ENCODE results near the gene SLC38A8.

SLC38A8 gene

DNA sequence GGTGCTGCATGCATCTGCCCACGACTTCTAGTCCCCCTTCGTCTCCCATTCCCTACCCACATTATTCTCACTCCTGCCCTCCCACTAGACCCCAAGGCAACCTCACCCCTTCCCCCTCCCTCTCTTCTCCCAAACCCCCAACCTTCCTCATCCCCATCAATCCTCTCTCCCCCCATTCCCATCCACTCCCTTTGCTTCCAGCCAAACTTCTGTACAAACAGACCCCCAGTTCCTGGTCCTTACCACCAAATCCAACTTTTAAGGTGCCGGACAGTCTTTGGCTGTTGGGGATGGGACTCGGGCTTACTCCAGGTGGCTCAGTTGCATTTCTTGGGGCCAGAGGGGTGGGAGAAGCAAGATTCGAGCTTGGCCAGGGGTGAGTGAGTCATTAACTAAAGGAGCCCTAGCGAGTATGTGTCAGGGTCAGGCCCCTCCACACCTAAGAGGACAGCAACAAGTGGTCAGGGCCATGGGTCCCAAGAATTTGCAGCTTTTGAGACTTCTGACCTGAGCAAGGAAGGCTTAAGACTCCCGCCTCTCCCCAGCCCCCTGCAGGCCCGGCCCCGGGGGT lies at the start of gene SLC38A8:
Gene SLC38A8 (minus strand): TSS at position 488 of the 571 bp plus-strand sequence. CDS start 638 bp downstream, outside the sequence.
- DNase-seq = no peak

DNA sequence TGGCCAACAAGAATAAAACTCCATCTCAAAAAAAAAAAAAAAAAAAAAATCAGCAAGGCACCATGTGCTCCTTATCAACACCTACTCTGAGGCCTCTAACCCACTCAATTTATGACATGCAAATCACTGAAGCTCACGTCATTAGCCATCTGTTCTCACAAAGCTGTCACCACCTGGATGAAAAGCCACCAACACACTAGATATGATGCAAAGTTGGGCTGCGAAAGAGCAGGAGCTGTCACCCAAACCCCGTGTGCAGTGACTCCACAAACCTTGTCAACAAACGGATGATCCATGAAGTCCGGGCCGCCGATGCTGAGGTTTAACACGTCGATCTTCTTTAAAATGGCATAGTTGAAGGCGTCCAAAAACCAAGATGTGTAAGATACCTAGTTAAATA lies 48.9 kb upstream of the SLC38A8 start:
- DNase-seq = no peak

DNA sequence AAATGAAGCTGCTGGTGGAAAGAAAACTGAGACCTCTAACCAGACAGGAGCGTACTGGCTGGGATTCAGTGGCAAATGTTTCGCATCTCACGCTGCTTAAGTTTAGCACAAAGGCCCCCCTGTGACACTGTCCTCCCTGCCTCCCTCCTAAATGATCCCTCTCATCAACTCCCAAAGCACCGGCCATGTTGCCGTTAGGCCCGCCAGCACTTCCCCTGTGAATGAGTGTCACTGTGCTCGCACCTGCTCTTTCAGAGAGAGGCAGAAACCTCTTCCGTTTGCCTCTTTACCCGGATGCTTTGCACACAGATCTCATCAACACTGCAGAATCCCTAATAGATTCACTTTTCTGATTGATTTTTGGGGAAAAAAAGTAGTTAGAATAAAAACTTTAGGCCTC lies 47.6 kb upstream of the SLC38A8 start:
- no peak for DNase-seq

DNA sequence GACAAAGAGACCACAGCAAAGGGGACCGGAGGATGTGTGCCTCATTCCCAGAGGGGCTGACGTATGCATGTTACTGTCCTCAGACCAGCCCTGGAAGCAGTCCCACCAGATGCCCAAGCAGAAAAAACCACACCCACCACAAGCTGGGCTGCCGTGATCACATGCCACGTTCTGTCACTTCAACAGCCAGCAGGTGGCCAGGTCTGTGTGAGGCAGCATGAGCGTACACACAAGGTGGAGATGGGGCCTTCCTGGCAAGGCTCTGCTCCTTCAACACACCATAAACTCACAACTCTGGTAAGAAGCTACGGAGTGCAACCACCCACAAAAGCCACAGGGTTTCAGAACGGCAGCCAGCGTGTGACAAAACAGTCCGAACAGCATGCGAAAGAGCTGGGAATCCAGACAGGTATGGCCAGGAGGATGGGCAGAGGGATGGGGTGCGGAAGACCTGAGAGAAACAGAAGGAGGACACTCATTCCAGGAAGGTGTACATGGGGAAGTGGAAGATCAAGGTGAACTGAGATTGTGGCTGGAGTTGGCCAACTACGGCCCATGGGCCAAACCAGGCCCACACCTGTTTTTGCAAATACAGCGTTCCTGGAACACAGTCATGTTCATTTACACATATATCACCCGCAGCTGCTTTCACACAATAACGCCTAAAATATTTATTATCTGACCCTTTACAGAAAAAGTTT lies 46.2 kb upstream of the SLC38A8 start:
- peak; percentile 14 for DNase-seq

DNA sequence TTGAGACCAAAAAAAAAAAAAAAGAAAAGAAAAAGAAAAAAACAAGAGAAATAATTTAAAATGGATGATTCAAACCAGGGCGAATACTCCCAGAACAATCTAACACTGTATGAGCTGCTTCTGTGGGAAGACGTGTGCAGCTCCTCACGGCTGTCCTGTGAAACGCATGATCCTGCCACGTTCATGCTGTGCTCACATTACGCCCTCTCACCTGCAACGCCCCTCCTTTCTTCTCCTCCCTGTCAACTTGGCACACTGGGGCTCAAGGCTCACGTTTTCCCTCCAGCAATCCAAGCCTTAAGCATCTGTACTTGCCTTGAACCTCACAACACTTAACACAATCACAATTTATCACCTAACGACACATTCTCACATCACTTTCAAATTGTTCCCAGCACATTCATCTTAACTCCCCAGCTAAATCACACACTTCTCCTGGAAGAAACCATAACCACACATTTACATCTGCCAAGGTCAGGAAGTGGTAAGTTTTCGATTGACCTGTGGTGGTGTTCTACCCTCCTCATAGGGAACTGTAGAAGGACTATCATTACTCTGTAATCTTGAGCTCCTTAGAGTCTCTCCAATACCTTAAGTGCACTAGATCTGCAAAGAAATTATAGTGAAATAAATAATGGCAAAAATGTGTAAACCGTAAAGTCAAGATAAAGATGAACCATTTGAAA lies 45.0 kb upstream of the SLC38A8 start:
- peak; percentile 78 for DNase-seq

DNA sequence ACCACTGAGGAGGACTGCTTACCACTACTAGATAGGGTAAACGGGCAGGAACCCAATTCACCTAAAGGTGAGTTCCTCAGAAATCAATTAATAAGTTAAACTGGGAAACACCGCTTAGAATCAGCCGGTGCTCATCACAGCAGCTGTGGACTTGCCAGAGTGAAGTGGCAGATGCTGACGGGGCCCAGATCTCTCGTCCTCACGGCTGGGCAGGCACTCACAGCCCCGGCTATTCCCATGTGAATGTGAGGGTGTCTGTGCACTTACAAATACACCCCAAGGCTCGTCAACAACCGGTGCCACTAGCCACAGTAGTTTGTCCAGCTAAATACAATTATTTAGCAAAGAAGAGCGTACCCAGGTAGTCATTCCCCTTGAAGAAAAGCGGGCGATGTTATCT lies 44.4 kb upstream of the SLC38A8 start:
- no peak for DNase-seq

DNA sequence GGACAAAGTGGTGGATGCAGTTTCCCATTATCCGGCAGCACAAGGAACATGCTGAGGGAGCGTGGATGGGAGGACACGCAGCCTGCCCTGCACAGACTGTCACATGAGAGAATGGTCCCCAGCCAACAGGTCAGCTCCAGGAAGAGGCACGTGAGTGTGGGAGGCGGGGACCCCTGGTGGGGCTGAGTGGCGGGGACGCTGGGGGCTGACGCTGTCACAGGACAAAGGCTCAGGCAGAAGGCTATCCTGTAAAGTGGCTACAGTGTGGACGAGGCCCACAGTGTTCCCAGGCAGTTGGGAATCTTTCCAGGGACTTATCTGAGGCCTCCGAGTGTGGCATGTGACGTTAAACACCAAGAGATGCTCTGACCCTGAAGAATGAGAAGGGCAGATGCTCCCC lies 43.7 kb upstream of the SLC38A8 start:
- no peak for DNase-seq

DNA sequence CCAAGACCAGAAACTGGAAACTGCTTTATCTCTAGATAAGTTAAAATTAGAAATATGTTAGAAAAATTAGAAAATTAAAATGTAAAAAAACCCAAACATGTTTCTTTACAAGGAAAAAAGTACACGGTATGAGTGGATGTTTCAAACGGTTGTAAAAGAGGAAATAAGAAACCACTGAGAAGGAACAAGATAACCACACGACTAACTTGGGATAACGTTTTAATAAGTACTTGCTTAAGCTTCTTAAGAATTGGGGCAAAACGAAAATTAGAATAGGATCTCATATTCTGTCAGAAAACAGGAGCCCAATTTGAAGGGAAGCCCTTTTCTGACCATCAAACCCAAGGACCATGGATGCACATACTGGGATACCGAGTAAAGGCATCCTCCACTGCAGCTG lies 43.2 kb upstream of the SLC38A8 start:
- peak; percentile 87 for DNase-seq

DNA sequence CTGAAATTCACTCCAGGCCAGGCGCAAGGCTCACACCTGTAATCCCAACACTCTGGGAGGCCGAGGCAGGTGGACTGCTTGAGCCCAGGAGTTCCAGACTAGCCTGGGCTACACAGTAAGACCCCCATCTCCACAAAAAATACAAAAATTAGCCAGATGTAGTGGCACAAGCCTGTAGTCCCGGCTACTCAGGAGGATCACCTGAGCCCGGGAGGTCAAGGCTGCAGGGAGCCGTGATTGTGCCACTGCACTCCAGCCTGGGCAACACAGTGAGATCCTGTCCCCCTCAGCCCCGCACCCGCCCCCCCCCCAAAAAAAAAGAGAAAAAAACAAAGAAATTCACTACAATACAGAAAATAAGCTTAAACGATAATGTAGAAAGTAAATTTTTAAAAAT lies 42.7 kb upstream of the SLC38A8 start:
- no peak for DNase-seq

DNA sequence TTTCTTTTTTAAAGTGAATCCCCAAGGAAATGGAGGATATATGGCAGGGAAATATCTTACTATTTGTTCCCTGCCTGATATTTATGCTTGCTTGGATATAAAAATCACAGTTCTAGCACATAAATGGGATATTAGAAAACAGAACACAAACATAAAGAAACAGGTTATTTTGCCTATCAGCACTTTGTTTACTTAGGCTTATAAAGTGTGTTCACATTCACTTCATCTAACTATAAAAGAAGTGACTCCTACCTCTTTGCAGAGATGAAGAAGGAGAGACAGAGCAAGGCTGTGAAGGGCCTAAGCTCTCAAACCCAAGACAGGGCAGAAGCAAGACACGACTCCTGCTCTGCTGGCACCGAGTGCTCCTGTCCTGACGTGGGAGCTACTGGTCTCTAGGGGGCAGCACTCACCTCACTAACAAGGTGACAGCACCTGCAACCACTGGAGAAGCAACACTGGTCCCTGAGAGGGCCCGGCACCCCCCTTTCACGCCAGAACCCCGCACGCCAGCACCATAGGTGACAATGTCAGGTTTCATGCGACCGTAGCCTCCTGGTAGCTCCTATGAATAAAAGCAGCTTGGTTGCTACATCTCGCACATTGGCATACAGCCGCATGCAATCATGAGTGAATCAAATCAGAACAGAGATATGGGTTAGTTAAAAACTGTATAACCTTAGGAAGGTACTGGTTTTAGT lies 42.1 kb upstream of the SLC38A8 start:
- DNase-seq = no peak

DNA sequence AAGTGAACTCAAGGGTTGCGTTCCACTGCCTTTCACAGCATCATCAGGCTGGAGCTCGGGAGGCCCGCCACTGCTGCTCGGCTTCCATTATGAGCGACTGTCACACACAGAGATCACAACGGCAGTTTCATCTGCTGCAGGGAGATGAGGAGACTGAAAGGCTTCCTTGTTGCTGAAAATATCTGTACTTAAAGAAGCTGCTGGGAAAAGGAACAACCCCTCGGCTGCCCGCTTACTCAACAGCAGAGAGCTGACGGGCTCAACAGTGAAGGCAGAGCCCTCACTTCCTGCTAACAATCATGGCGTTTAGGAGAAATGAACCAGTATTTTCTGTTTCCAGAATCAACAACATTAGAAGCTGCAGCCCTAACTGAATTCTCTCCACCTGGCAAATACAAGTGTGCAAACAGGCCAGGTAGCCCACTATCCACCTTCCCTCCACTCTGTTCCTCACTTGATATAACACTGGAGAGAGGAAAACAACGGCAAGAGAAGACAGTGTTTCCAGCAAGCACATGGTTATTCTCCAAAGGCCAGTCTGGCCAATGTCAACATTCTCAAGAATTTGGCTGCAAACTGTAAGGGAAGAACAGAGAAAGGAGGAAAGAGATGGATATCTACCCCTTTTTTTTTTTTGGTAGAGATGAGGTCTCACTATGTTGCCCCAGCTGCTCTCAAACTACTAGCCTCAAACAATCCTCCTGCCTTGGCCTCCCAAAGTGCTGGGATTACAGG lies 40.4 kb upstream of the SLC38A8 start:
- peak; percentile 75 for DNase-seq

DNA sequence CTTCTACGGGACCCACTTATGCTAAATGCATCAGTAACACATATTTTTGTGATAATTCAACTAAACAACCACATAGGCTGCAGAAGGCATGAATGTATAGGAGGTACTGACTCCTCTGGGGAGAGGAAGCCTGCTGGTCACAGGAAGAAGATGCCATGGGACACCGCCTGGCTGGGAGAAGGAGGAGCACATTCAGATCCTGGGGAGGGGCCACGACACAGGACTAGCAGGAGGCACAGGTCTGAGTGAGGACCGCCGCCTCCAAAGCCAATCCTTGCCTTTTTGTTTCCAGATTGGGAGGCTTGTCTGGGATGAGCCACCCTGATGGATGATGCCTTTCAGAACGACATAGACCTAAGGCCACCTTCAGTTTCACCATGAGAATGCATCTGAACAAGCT lies 39.5 kb upstream of the SLC38A8 start:
- DNase-seq = no peak

DNA sequence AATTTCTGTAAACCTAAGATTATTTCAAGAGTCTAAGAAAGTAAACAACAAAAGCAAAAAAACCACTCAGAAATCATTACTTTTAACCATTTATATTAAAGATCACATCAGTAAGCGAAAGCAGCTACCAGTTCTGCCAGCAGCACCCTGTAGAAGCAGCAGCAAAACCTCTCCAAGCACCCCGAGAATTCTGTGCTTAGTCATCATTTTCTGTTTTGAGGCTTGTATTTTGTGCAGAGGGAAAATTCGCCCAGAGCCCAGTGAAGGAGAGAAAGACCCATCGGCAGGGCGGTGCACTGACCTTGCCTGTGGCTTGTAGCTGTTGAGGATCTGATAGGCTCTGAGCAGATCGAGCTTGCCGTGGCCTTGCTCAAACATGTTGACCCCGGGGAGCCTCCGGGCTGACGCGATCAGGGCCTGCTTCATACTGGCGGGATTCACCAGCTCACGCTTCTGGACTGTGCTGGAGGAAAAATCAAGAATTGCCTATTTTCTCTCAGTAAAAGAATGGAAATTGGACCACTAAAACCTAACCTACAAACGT lies 38.9 kb upstream of the SLC38A8 start:
- no peak for DNase-seq

DNA sequence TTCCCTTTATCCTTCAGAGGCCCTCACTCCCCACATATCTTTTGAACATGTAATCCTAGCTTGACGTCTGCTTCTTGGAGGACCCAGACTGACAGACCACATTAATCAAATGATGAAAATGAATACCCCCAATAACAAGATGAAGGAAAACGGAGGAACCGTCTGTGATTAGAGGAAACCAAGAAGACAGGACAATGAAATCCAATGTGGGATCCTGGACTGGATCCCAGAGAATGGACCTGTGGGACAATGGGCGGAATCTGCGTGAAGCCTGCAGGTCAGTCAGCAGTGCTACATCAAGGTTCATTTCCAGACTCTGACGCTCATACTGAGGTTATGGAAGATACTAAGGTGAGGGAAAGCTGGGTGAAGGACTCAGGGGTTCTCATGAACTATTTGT lies 38.2 kb upstream of the SLC38A8 start:
- DNase-seq = no peak

DNA sequence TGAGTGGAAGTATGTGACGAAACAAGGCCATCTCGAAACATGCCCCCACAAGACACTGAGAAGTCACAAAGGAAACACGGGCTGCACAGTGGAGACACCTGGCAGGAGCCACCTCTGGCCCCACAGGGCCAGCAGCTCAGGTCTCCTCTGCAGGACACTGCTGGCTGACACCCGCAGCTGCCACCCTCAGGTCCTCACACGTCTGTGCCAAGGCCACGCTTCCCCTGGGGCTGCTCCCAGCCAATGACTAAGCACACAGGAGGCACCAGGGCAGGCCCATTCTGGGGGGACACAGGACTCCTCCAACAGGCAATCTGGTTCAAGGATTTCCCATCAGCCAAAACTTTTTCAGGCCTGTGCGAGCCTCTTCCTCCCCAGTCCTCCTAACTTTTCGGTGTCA lies 37.8 kb upstream of the SLC38A8 start:
- DNase-seq = no peak

DNA sequence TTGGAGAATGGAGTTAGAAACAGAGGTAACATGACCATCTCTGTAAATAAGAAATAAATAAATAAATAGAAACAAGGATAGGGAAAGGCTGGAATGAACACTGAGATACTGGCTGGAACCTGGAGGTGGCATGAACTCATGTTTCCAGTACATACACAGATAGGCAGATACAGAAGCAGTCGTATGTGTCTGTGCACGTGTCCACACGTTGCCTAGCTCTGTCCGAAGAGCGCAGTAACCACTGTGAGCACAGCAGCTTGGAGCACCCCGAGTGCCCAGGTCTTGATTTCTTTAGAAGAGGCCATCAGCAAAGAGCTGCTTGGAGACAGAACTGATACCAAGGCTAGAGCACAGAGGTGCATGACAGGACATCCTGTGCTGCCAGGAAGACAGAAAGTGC lies 37.1 kb upstream of the SLC38A8 start:
- no peak for DNase-seq

DNA sequence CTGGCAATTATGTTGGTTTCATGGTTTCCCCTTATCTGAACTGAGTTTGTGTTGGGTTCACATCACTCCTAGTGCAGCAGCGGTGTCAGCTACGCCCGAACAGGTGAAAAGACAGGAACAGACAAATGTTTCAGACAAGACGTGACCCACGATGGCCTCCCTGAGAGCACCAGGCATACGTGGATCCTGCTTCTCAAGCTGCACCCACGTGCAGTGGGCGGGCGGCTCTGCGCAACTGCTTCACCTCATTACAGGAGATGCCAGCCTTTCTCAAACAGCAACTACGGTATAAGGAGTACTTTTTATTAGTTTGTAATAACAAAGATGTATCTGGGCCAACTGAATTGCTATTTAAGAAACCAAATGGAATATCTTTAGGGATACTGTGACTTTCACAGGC lies 32.8 kb upstream of the SLC38A8 start:
- no peak for DNase-seq

DNA sequence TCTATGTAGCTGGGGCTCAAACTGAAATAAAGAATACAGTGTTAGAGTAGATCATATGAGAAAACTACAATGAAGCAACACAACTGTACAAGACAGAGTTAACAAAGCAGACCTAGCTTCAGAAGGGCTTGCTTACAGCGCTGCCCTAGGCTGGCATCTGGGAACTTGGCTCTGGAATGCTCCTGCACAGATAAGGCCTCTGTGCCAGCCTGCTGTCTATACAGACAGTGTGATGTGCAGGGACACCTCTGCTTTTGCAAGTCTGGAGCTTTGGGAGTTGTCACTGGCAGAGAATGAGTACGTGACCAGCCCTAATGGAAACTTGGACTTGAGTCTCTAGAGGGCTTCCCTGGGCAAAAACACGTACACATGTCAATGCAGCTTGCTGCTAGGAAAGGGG lies 32.1 kb upstream of the SLC38A8 start:
- DNase-seq = no peak

DNA sequence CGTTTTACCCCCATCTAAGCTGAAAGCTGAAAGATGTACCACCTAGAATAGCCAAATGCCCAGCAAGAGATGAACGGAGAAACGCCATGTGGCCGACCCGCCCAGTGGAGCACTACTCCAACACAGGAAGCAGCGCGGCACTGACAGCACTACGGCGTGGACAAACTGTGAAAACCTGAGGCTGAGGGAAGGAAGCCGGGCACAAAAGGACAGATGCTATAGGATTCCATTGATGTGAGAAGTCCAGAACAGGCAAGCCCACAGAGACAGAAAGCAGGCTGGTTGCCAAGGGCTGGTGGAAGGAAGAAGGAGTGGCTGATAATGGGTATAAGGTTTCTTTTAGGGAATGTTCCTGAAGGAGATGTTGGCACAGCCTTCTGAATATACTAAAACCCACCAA lies 29.4 kb upstream of the SLC38A8 start:
- DNase-seq = no peak

DNA sequence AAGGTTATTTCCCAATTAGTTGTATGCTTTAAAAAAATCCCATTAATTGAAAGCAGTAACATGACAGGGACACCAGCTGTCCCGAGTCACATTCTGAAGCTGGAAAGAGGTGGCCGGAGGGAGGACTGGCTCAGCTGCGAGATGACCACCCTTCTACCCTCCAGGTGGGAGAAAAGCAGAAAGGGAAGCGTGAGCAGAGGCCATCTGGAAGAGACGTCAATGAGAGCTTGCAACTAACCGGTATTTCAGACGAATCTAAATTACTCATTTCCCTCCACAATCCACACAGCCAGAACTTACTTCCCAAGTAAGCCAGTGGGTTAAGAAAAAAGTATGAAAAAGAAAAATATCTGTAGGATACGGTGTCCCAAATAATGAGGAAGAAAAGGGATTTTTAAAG lies 28.5 kb upstream of the SLC38A8 start:
- DNase-seq = no peak

DNA sequence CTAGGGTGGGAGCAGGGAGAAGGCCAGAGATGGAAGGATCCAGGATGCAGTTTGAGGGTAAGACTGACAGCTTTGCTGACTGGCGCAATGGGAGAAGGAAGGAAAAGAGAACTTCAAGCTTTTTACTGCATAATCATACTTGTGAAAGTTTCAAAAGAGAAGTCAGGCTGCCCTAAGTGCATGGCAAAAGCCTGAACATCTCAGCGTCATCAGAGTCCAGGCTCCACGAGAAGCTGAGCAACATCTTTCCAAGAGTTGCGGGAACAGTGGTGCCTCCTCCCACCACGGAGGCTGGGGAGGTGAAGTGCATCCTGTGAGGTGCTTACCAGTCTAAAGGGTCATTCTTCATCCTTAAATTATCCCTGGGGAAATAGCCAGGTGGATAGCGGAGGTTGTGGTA lies 26.9 kb upstream of the SLC38A8 start:
- DNase-seq = peak; percentile 77

DNA sequence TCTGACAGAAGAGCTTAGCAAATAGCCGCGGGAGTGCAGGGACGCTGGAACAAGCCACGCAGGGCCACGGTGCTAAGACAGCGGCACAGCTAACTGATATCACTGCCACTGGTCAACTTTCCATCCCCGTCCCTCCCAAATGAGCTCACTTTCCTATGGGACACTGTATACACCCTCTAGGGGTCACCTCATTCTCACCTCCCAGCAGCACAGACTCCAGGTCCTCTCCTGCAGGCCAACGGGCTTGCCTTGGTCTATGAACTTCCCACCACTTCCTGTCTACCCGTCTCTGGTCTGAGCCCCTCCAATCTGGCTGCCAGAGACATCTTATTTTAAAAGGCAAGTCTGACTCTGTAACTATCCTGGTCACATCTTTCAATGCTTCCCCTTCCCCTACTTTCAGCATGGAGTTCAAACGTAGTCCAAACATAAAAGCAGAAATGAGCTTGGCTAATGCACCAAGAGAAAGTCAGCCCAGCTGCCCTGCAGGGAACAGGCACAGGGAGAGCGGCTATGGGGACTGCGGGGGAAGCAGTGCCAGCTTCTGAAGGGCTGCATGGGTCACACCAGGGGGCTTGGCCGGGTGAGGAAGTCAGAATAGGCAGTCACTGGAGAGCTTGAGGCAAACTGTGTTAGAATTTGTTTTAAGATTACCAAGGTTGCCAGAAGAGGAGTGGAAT lies 26.3 kb upstream of the SLC38A8 start:
- peak; percentile 65 for DNase-seq
